Ramos (cell line): Measurements from ENCODE around the gene TMSB4X.

Source experiments
- in situ Hi-C: fragments of 300-500 bp; cut with MboI; formaldehyde crosslinking; loops from one replicate; pipeline ENCODE4 v1.14.3; 2022; ENCODE audit warnings: low sequenced_read_pairs; ENCODE audit not compliant: unreplicated experiment

TMSB4X gene

GRCh38 chrX:12951595-12951975 lies 23.3 kb upstream of the TMSB4X start:
- in situ Hi-C loops: loop anchor here (10.0 to 25.0 kb wide), 3 partner anchors 133 to 1086 kb away; partner anchors contain the start of genes GEMIN8, OFD1 and TRAPPC2

GRCh38 chrX:12953420-12953819 lies 21.5 kb upstream of the TMSB4X start:
- in situ Hi-C loops: loop anchor here (10.0 to 25.0 kb wide), 3 partner anchors 131 to 1084 kb away; partner anchors contain the start of genes GEMIN8, OFD1 and TRAPPC2

- in situ Hi-C loops: loop anchor here (10.0 to 25.0 kb wide), 3 partner anchors 130 to 1083 kb away; partner anchors contain the start of genes GEMIN8, OFD1 and TRAPPC2
These were observed 20.5 kb upstream of the TMSB4X start for GRCh38 chrX:12954376-12954775.

GRCh38 chrX:12954981-12955380 lies 19.9 kb upstream of the TMSB4X start:
- in situ Hi-C loops: loop anchor here (10.0 to 25.0 kb wide), 3 partner anchors 130 to 1082 kb away; partner anchors contain the start of genes GEMIN8, OFD1 and TRAPPC2

- in situ Hi-C loops: loop anchor here (10.0 to 25.0 kb wide), 3 partner anchors 129 to 1081 kb away; partner anchors contain the start of genes GEMIN8, OFD1 and TRAPPC2
These were observed 18.8 kb upstream of the TMSB4X start for GRCh38 chrX:12955882-12956703.

- in situ Hi-C loops: loop anchor here (10.0 to 25.0 kb wide), 3 partner anchors 128 to 1080 kb away; partner anchors contain the start of genes GEMIN8, OFD1 and TRAPPC2
These were observed 18.0 kb upstream of the TMSB4X start for GRCh38 chrX:12956704-12957534.

- in situ Hi-C loops: loop anchor here (10.0 to 25.0 kb wide), 3 partner anchors 127 to 1079 kb away; partner anchors contain the start of genes GEMIN8, OFD1 and TRAPPC2
These were observed 16.9 kb upstream of the TMSB4X start for GRCh38 chrX:12958059-12958458.

GRCh38 chrX:12958461-12958860 lies 16.4 kb upstream of the TMSB4X start:
- in situ Hi-C loops: loop anchor here (10.0 to 25.0 kb wide), 3 partner anchors 126 to 1079 kb away; partner anchors contain the start of genes GEMIN8, OFD1 and TRAPPC2

GRCh38 chrX:12961196-12961718 lies 13.7 kb upstream of the TMSB4X start:
- in situ Hi-C loops: loop anchor here (25.0 kb wide), 2 partner anchors 776 to 1076 kb away; partner anchors contain the start of genes GEMIN8, OFD1 and TRAPPC2

GRCh38 chrX:12962041-12962504 lies 12.8 kb upstream of the TMSB4X start:
- in situ Hi-C loops: loop anchor here (25.0 kb wide), 2 partner anchors 775 to 1075 kb away; partner anchors contain the start of genes GEMIN8, OFD1 and TRAPPC2

GRCh38 chrX:12963210-12963850 lies 11.6 kb upstream of the TMSB4X start:
- in situ Hi-C loops: loop anchor here (25.0 kb wide), 2 partner anchors 774 to 1074 kb away; partner anchors contain the start of genes GEMIN8, OFD1 and TRAPPC2

GRCh38 chrX:12965131-12965940 lies 9.6 kb upstream of the TMSB4X start:
- in situ Hi-C loops: loop anchor here (25.0 kb wide), 2 partner anchors 772 to 1072 kb away; partner anchors contain the start of genes GEMIN8, OFD1 and TRAPPC2

GRCh38 chrX:12966151-12966550 lies 8.8 kb upstream of the TMSB4X start:
- in situ Hi-C loops: loop anchor here (25.0 kb wide), 2 partner anchors 771 to 1071 kb away; partner anchors contain the start of genes GEMIN8, OFD1 and TRAPPC2

GRCh38 chrX:12967711-12968465 lies 7.0 kb upstream of the TMSB4X start:
- in situ Hi-C loops: loop anchor here (25.0 kb wide), 2 partner anchors 769 to 1069 kb away; partner anchors contain the start of genes GEMIN8, OFD1 and TRAPPC2

GRCh38 chrX:12970691-12971202 lies 4.2 kb upstream of the TMSB4X start:
- in situ Hi-C loops: loop anchor here (25.0 kb wide), 2 partner anchors 767 to 1067 kb away; partner anchors contain the start of genes GEMIN8, OFD1 and TRAPPC2

- in situ Hi-C loops: loop anchor here (25.0 kb wide), 2 partner anchors 766 to 1066 kb away; partner anchors contain the start of genes GEMIN8, OFD1 and TRAPPC2
These were observed 3.5 kb upstream of the TMSB4X start for GRCh38 chrX:12971282-12972003.
